Measurements from ENCODE around the gene FBXW10B.

- no peak for TF ChIP-seq POLR2AphosphoS5 (IDR thresholded peaks at IDR 0.05; ENCODE audit: low read depth, low read length)
- no peak for TF ChIP-seq POLR2A (IDR thresholded peaks at IDR 0.05; ENCODE audit: low read depth, low read length)
- no peak for TF ChIP-seq TAF1 (IDR thresholded peaks at IDR 0.05; ENCODE audit: borderline replicate concordance, low read depth, low read length)
Measured at GRCh38 chr17:15651583-15652110, 32.1 kb upstream of the FBXW10B start.
